C4-2B (cell line): ENCODE measurements around the gene PTBP3.

ENCODE experiments used
- ZFX ChIP-seq: fragments of 450-650 bp; IDR thresholded peaks from 2 replicates; pipeline ENCODE4 v1.6.1; 2017
- TF ChIP-seq, protein P1 (sequence below): fragments of 450-650 bp; conservative IDR thresholded peaks from 2 replicates; pipeline ENCODE4 v1.5.1; 2017; ENCODE audit warnings: mild to moderate bottlenecking

DNA sequence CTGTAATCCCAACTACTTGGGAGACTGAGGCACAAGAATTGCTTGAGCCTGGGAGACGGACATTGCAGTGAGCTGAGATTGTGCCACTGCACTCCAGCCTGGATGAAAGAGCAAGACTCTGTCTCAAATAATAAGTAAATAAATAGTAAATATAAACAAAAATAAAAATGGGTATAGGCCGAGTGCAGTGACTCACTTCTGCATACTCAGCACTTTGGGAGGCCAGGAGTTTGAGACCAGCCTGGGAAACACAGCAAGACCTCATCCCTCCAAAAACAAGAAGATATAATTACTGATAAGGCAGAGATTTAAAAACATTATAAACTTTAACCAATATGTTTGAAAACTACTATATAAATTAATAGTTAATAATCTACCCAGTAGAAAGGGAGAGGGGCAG, 120.5 kb downstream of the PTBP3 start:
- TF ChIP-seq, protein P1, sequence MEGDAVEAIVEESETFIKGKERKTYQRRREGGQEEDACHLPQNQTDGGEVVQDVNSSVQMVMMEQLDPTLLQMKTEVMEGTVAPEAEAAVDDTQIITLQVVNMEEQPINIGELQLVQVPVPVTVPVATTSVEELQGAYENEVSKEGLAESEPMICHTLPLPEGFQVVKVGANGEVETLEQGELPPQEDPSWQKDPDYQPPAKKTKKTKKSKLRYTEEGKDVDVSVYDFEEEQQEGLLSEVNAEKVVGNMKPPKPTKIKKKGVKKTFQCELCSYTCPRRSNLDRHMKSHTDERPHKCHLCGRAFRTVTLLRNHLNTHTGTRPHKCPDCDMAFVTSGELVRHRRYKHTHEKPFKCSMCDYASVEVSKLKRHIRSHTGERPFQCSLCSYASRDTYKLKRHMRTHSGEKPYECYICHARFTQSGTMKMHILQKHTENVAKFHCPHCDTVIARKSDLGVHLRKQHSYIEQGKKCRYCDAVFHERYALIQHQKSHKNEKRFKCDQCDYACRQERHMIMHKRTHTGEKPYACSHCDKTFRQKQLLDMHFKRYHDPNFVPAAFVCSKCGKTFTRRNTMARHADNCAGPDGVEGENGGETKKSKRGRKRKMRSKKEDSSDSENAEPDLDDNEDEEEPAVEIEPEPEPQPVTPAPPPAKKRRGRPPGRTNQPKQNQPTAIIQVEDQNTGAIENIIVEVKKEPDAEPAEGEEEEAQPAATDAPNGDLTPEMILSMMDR = no peak
- no peak for TF ChIP-seq ZFX
